OCI-LY3 (cell line): ENCODE results near the gene DMBX1.
A peak's percentile ranks its signal among the peaks of the same experiment; 100 is the strongest.

ENCODE experiments used
- H2AFZ ChIP-seq: fragments of 200-600, 300-600 bp; shearing (Covaris generic); 2 replicates; pipeline ENCODE4 v1.6.0; 2014; ENCODE audit warnings: antibody characterized with exemption, low read depth, low read length
- H3K27ac ChIP-seq: fragments of 200-600, 300-600 bp; sonication (generic); 2 replicates; pipeline ENCODE4 v1.5.1; 2014; ENCODE audit warnings: mild to moderate bottlenecking, low read length, moderate library complexity, mixed read lengths
- H3K27me3 ChIP-seq: fragments of 200-600, 300-600 bp; sonication (generic); 2 replicates; pipeline ENCODE4 v1.6.1; 2014; ENCODE audit warnings: low read depth, low read length, mixed read lengths
- H3K36me3 ChIP-seq: fragments of 200-600, 300-600 bp; sonication (generic); replicated peaks from 2 replicates; pipeline ENCODE3; 2014; ENCODE audit warnings: low read depth, low read length, mixed read lengths
- H3K4me1 ChIP-seq: fragments of 300-600, 200-600 bp; sonication (generic); 2 replicates; pipeline ENCODE4 v1.6.1; 2014; ENCODE audit warnings: low read length, mixed read lengths
- H3K4me2 ChIP-seq: fragments of 200-600, 300-600 bp; sonication (generic); 2 replicates; pipeline ENCODE4 v1.6.1; 2014; ENCODE audit warnings: low read length, mixed read lengths
- H3K4me3 ChIP-seq: fragments of 300-600, 200-600 bp; sonication (generic); 2 replicates; pipeline ENCODE4 v1.5.1; 2014; ENCODE audit warnings: antibody characterized with exemption, mild to moderate bottlenecking, low read length, moderate library complexity
- H3K79me2 ChIP-seq: fragments of 300-600, 200-600 bp; shearing (Covaris generic); 2 replicates; pipeline ENCODE4 v1.6.1; 2014; ENCODE audit warnings: mild to moderate bottlenecking, low read length, mixed read lengths
- H3K9ac ChIP-seq: fragments of 300-600, 200-600 bp; shearing (Covaris generic); 2 replicates; pipeline ENCODE4 v1.6.0; 2014; ENCODE audit warnings: mild to moderate bottlenecking, low read length, moderate library complexity
- H3K9me3 ChIP-seq: fragments of 200-600, 300-600 bp; shearing (Covaris generic); 2 replicates; pipeline ENCODE4 v1.6.1; 2014; ENCODE audit warnings: low read length, mixed read lengths; ENCODE audit not compliant: insufficient read depth
- H4K20me1 ChIP-seq: fragments of 200-600, 300-600 bp; sonication (generic); 2 replicates; pipeline ENCODE4 v1.6.1; 2016; ENCODE audit warnings: low read length, mixed read lengths; ENCODE audit not compliant: insufficient read depth
- CTCF ChIP-seq: fragments of 200-600, 300-600 bp; sonication (generic); IDR thresholded peaks from 2 replicates; pipeline ENCODE4 v1.5.1; 2014; ENCODE audit warnings: antibody characterized with exemption, low read length, low read depth
- EZH2phosphoT487 ChIP-seq: fragments of 200-600 bp; shearing (Covaris generic); IDR thresholded peaks from 2 replicates; pipeline ENCODE4 v1.6.1; 2018; ENCODE audit warnings: antibody characterized with exemption, mixed run types, low read depth

DMBX1 gene

GRCh38 chr1:46530311-46530710 lies 40.7 kb downstream of the DMBX1 start:
- Histone ChIP-seq H3K4me2 (no peak overlapping the region), H2AFZ (no peak overlapping the region), H3K9me3 (no peaks in the 10 kb centered on the region), H3K4me3 (no peak overlapping the region), H3K27me3 (peaks cover 29% of the 10 kb centered on the region), H4K20me1 (no peaks in the 10 kb centered on the region), H3K79me2 (no peaks in the 10 kb centered on the region), H3K9ac (no peak overlapping the region), H3K36me3 (no peaks in the 10 kb centered on the region), H3K27ac (no peak overlapping the region), H3K4me1 (peaks cover 12% of the 10 kb centered on the region)
- TF ChIP-seq CTCF (no peak), EZH2phosphoT487 (no peak)

GRCh38 chr1:46530791-46531409 lies 41.3 kb downstream of the DMBX1 start:
- peaks cover 13% of the 10 kb centered on the region for H3K4me1 ChIP-seq
- no peak overlapping the region for H3K4me2 ChIP-seq
- H3K9me3 ChIP-seq: no peaks in the 10 kb centered on the region
- TF ChIP-seq CTCF (no peak), EZH2phosphoT487 (no peak)
- no peak overlapping the region for H3K4me3 ChIP-seq
- no peaks in the 10 kb centered on the region for H3K36me3 ChIP-seq
- H4K20me1 ChIP-seq: no peaks in the 10 kb centered on the region
- H2AFZ ChIP-seq: no peak overlapping the region
- H3K9ac ChIP-seq: no peak overlapping the region
- H3K27ac ChIP-seq: no peak overlapping the region
- no peaks in the 10 kb centered on the region for H3K79me2 ChIP-seq
- peaks cover 23% of the 10 kb centered on the region for H3K27me3 ChIP-seq

GRCh38 chr1:46532095-46532494 lies 42.5 kb downstream of the DMBX1 start:
- Histone ChIP-seq H3K4me1 (peaks cover 13% of the 10 kb centered on the region), H3K27me3 (peaks cover 26% of the 10 kb centered on the region), H3K36me3 (no peaks in the 10 kb centered on the region), H3K4me3 (no peak overlapping the region), H3K27ac (no peak overlapping the region), H2AFZ (no peak overlapping the region), H3K79me2 (no peaks in the 10 kb centered on the region), H3K4me2 (no peak overlapping the region), H4K20me1 (no peaks in the 10 kb centered on the region), H3K9ac (no peak overlapping the region), H3K9me3 (no peaks in the 10 kb centered on the region)
- no peak for TF ChIP-seq CTCF
- TF ChIP-seq EZH2phosphoT487: no peak

- no peaks in the 10 kb centered on the region for H3K79me2 ChIP-seq
- no peaks in the 10 kb centered on the region for H3K9me3 ChIP-seq
- no peak overlapping the region for H2AFZ ChIP-seq
- no peaks in the 10 kb centered on the region for H4K20me1 ChIP-seq
- peak overlapping the region; percentile 78 for H3K4me3 ChIP-seq
- no peak overlapping the region for H3K27ac ChIP-seq
- H3K4me2 ChIP-seq: peak overlapping the region; percentile 84
- no peak overlapping the region; the same call in 1 of the 2 replicates for H3K9ac ChIP-seq
- no peaks in the 10 kb centered on the region for H3K36me3 ChIP-seq
- H3K4me1 ChIP-seq: peaks cover 13% of the 10 kb centered on the region
- peaks cover 30% of the 10 kb centered on the region for H3K27me3 ChIP-seq
- TF ChIP-seq EZH2phosphoT487 (no peak), CTCF (peak; percentile 62)
Observed at GRCh38 chr1:46532498-46533178, 43.0 kb downstream of the DMBX1 start.
